ENCODE measurements around the gene ZNF175. TPM values are rescaled to one million over a fixed set of nuclear protein-coding genes. Genes with fewer than 3 reads are reported as not detected.
A peak's percentile ranks its signal among the peaks of the same experiment; 100 is the strongest.

The ZNF175 gene
- total RNA-seq, 1 donor from 2014 or later = 7.8 TPM

DNA sequence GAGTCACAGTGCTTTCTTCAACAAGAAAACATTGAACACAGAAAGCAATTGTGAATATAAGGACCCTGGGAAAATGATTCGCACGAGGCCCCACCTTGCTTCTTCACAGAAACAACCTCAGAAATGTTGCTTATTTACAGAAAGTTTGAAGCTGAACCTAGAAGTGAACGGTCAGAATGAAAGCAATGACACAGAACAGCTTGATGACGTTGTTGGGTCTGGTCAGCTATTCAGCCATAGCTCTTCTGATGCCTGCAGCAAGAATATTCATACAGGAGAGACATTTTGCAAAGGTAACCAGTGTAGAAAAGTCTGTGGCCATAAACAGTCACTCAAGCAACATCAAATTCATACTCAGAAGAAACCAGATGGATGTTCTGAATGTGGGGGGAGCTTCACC, 15.7 kb downstream of the ZNF175 start:
- intact Hi-C loops (cut with DNase I) = no loop called here
- DNase-seq (ENCODE audit: low spot score) = no peak

DNA sequence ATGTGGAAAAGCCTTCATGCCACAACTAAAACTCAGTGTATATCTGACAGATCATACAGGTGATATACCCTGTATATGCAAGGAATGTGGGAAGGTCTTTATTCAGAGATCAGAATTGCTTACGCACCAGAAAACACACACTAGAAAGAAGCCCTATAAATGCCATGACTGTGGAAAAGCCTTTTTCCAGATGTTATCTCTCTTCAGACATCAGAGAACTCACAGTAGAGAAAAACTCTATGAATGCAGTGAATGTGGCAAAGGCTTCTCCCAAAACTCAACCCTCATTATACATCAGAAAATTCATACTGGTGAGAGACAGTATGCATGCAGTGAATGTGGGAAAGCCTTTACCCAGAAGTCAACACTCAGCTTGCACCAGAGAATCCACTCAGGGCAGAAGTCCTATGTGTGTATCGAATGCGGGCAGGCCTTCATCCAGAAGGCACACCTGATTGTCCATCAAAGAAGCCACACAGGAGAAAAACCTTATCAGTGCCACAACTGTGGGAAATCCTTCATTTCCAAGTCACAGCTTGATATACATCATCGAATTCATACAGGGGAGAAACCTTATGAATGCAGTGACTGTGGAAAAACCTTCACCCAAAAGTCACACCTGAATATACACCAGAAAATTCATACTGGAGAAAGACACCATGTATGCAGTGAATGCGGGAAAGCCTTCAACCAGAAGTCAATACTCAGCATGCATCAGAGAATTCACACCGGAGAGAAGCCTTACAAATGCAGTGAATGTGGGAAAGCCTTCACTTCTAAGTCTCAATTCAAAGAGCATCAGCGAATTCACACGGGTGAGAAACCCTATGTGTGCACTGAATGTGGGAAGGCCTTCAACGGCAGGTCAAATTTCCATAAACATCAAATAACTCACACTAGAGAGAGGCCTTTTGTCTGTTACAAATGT, 16.4 kb downstream of the ZNF175 start:
- no peak for DNase-seq (ENCODE audit: low spot score)
- intact Hi-C loops (cut with DNase I) = no loop called here

DNA sequence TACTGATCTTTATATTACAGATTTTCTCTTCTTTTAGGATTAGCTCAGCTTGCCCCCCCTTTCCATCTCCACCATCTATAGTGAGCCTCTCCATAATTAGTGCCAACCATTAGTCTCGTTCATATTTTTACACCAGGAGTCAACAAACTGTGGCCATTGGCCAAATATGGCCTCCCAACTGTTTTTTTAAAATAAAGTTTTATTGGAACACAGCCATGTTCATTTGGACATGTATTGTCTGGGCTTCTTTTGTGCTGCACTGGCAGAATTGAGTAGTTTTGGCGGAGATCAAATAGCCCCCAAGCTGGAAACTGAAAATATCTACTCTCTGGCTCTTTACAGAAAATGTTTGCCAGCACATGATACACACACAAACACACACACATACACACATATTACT, 18.4 kb downstream of the ZNF175 start:
- intact Hi-C loops (cut with DNase I) = no loop called here
- no peak for DNase-seq (ENCODE audit: low spot score)

DNA sequence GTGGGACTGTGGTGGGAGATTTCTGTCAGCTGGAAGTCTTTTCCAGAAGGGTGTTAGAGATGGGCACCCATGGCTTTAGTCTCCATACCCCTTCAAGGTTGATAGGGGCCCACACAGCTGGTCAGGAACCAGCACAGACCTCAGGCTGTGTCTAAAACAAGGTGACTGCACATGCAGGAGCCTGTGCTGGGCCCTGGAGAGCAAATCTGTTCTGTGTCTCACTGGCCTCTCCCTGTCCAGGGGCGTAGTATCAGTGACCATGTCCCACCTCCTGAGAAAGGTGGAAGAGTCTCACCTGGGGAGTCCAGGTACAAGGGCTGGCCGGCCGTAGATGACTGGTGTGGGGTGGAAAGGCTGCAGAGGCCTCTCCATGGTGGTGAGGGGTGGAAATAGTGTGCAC, 19.4 kb downstream of the ZNF175 start:
- no peak for DNase-seq (ENCODE audit: low spot score)
- intact Hi-C loops (cut with DNase I) = loop anchor here (10.0 kb wide), 1 partner anchor 486 kb away; the partner anchor contains the start of gene CTU1

DNA sequence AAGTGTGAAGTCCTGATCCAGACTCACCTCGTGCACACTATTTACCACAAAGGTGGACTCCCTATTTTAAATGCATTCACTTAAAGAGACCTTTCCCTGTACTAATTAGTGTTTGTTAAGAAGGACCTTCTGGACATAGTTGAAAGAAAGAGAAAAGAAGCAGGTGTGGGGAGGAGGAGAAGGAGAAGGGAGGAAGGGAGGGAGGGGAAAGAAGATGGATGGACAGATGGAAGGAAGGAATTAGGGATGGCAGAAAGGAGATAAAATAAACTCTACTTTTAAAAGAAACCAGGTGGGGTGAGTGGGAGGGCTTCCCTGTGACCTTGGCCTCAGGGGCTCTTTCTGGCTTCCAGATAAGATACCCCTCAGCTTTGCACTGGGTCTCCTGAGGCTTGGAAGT, 21.4 kb downstream of the ZNF175 start:
- intact Hi-C loops (cut with DNase I) = loop anchor here (10.0 kb wide), 1 partner anchor 488 kb away; the partner anchor contains the start of gene CTU1
- DNase-seq (ENCODE audit: low spot score) = no peak

DNA sequence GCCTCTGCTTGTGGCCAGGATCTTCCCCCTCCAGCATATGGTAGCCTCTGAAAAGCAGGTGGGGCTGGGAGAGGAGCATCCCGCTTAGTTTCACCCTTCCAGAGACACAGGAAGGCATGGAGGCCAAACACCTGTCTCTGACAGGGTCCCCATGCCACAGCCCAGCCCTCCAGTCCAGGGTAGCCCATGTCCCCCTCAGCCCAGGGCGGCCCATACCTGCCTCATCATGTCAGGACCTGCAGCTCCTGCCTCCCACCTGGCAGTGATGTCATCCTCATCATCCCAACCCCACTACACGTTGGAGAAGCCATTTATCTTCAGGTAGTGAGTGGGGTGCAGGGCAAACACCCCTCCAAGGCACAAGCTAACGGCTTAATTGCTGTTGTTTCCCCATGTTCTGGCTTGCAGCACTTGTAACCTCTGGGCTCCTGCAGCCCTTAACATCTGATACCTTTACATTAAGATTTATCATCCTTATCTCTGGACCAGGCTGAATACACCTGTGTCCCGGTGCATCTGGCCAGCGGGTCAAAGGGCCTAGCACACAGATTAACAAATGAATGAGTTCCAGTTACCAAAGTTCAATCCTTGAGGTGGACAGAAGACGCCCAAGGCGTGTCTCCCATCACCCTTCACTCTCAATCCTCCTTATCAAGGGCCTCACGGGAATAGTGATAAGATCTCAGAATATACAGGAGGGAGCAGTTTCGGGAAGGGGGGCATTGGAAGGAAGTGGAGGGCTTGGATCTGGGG, 22.2 kb downstream of the ZNF175 start:
- DNase-seq (ENCODE audit: low spot score) = no peak
- intact Hi-C loops (cut with DNase I) = loop anchor here (10.0 kb wide), 1 partner anchor 489 kb away; the partner anchor contains the start of gene CTU1

DNA sequence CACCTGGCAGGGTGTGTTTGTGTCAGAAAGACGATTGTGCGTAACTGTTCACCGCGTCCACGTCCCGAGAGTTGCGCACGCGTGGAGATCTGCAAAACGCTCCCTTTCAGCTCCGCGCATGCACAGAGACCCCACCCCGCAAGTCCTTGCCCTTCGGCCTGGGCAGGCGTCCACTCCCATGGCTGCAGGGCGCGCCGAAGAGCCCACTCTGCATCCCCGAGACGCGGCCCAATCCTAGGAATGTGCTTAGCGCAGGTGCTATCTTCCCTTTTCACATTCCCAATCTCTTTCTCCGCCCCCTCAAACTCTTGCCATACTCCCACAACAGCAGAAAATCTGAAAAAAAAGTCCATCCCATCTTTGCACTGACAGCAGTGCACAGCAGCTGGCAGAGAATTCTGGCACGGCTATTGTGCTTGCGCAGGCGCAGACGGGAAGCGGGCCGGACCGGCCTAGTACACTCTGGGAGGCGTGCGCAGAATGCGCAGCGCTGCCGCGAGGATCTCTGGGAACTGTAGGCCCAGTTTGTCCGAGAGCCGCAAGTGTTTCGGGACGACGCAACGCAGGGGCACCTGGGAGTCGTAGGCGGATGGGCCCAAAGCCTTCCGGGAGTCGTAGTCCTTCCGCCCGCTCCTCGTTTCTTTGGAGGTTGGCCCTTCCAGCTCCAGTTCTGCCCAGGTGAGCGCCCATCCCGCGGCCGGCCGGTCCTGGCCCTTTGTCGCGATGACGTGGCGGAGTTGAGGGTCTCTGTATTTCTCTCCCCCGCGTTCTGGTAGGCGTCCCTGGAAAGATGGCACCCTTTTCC, 23.1 kb downstream of the ZNF175 start:
- intact Hi-C loops (cut with DNase I) = loop anchor here (1.0 to 10.0 kb wide), 2 partner anchors 23 to 489 kb away; partner anchors contain the start of genes CTU1 and ZNF175
- peak; percentile 100 for DNase-seq (ENCODE audit: low spot score)

DNA sequence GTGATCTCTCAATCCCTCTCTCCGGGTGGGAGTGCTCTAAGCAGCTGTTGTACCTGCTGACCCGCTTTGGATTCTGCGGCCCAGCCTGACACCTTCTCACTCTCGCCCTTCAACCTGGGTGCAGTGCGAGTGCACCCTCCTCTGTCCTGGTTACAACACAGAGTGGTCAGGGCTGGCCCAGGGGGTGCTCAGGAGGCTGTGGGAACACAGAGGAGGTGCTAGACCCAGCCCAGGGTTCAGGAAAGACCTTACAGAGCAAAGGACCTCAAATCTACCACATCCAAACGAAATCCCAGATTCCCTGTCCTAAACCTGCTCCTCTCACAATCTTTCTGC, 23.7 kb downstream of the ZNF175 start:
- intact Hi-C loops (cut with DNase I) = loop anchor here (1.0 to 10.0 kb wide), 2 partner anchors 23 to 490 kb away; partner anchors contain the start of genes CTU1 and ZNF175
- no peak for DNase-seq (ENCODE audit: low spot score)

DNA sequence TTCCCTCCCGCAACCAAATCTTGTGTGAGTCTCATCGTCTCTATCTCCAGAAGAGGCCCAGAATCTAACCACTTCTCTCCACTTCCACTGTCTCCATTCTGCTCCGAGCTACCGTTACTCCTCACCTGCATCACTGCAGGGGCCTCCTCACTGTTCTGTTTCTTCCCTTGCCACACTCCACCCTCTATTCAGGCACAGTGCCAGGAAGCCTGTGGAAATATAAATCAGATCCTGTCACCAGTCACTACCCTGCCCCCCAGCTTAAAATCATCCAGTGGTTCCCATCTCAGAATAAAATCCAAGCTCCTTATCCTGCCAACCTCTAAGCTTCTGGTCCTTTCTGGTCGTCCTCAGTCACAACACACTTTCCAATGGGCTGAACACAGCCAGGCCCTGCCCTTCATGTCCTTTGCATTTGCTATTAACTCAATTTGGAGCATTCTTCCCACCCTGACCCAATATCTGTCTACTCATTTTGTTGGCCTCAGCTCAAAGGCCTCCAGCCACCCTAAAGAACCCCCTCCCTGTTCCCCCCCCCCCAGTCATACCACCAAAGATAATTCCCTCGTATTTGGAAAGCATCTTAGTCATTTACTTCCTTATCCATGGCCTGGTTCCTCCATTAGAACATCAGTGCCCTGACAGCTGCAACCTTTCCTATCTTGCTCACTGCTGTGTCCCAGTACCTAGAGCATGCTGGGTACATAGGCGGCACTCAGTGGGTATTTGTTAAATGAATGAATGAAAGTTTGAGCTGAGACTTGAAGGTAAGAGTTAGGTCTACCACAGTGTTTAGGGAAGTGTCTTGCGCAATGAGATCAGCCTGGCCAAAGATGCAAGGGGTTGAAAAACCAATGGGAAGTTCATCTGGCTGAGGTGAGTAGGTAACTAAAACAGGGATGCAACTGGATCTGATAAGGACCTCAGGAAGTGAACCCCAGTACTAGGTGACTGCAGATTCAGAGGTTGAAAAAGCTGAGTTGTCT, 24.4 kb downstream of the ZNF175 start:
- intact Hi-C loops (cut with DNase I) = loop anchor here (10.0 kb wide), 1 partner anchor 491 kb away; the partner anchor contains the start of gene CTU1
- DNase-seq (ENCODE audit: low spot score) = no peak

DNA sequence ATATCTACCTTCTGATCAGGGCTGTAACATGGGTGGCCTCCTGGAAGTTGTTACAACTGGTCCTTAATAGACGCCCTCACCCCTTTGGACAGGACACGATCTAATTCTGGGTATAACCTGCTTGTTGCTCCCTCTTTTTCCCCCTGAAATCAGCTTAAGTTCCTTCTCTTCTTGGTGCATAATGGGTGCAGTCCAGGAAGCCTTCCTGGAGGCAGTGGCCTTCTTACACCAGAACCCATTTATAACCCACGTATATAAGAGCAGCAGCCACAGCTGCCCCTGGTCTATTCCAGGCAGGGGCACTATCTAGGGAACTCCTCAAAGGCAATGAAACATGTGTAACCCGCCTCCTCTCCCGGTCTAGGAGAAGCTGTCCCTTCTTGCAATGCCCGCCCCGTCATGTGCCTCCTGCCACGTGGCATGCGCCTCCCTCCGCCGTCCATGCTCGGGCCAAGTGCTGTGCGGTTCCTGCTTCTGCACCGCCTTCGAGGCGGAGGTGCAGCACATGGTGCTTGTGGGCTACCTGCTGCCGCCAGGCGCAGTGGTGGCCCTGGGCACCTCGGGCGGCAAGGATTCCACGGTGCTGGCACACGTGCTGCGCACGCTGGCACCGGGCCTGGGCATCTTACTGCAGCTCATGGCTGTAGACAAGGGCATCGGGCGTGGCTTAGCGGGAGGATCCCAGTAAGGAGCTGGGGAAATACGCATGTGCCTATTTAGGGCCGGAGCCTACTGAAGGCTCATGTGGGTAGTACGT, 27.3 kb downstream of the ZNF175 start:
- intact Hi-C loops (cut with DNase I) = loop anchor here (10.0 kb wide), 1 partner anchor 494 kb away; the partner anchor contains the start of gene CTU1

DNA sequence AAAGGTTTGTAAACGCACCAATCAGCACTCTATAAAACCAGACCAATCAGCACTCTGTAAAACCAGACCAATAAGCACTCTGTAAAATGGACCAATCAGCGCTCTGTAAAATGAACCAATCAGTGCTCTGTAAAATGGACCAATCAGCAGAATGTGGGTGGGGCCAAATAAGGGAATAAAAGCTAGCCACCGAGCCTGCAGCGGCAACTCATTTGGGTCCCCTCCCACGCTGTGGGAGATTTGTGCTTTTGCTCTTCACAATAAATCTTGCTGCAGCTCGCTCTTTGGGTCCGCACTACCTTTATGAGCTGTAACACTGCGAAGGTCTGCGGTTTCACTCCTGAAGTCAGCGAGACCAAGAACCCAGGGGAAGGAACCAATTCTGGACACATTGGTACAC, 28.0 kb downstream of the ZNF175 start:
- DNase-seq (ENCODE audit: low spot score) = no peak
- intact Hi-C loops (cut with DNase I) = loop anchor here (10.0 kb wide), 1 partner anchor 494 kb away; the partner anchor contains the start of gene CTU1

More for the DNA sequence above, 27.3 kb downstream of the ZNF175 start:
- no peak for DNase-seq (ENCODE audit: low spot score)

DNA sequence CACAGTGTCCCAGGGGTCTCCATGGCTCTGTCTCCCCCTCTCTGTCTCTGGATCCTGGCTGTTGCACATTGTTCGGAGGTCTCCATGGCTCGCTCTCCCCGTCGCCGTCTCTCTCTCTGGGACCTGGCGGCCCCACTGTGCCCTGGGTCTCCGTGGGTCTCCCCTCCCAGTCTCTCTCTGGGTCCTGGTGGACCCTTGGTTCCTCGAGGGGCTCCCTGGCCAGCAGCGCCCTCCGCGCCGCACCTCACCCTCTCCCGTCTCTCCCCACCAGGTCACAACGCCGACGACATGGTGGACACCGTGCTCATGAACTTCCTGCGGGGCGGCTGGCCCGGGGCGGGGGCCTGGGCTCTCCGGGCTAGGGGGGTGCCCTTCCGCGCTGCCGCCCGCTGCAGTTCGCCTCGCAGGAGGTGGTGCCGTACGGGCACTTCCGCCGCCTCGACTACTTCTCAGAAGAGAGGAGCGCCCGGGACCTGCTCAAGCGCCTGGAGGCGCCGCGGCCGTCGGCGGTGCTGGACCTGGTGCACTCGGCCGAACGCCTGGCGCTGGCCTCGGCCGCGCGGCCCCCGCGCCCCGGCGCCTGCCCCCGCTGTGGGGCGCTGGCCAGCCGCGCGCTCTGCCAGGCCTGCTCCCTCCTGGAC, 30.0 kb downstream of the ZNF175 start:
- intact Hi-C loops (cut with DNase I) = no loop called here
- DNase-seq (ENCODE audit: low spot score) = peak; percentile 83

DNA sequence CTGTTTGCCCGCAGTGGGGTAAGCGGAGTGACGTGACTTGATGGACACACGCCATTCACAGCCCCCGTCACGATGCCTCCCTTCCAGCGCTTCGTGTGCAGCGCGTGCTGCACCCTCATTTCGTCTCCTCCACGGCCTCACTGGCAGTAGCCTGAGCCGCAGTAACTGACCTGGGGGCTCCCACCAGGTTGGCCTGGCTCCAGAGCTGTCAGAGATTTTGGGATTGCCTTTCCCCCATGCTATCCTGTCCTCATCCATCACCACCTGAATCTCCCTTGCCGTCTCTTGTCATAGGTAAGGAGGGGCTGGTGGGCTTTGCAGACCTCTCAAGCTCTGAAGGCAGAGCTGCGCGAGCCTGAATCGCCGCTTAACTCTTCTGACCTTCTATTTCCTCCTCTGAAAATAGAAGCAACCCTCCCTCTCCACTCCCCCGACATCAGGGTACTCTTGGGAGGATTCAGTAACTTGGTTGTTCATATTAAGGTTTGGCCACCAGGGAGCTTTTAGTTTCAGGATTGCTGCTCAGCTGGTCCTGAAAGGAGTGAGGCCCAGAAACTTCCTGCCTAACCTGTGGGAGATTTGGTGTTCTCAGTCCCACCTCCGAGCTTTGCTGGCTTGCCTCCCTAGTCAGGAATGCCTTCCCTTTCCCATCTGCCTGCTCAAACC, 31.2 kb downstream of the ZNF175 start:
- no peak for DNase-seq (ENCODE audit: low spot score)
- intact Hi-C loops (cut with DNase I) = no loop called here

DNA sequence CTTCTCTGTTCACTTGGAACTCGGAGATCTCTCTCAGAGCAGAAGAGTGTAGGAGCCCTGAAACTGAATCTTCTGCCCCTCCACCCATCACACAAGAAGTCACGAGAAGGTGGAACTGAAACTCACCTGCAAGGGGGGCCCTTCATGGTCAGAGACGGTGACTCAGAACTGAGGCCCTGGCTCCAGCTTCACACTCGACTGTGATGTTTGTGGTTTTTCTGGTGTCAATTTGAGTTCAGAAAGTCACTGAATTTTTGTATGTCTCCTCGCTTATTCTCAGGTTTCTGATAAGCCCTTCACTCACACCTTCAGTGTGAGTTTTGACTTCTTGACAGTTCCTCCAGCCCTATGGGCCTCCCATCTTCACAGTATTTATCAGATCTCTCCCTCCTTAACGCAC, 36.0 kb downstream of the ZNF175 start:
- intact Hi-C loops (cut with DNase I) = no loop called here
- DNase-seq (ENCODE audit: low spot score) = no peak

DNA sequence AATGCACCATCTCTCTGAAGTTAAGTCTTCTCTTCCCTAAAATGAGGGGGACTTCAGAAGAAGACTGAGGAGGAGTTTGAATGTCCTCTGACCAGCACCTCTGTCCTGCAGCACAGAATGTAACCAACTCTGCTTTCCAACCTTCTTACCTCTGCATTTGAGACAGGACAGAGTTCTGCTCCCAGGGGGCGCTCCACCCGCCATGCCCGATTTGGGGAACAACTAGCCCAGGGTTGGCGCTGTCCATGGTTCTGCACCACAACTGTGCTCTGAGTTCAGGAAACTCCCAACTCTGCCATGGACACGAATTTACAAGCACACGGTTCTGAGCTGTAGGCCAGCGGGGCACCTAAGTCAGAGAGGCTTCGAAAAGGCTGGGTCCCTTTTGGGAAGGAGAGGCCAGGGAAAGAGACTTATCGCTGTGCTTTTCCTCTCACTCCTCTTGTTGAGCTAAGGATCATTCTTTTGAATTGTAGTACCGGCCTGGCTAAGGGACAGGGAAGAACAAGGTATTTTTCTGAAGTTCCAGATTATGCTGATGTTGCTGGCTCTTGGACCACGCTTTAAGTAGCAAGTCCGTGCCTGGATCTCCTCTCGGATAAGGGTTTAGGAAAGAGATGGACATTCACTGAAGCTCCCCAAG, 37.0 kb downstream of the ZNF175 start:
- intact Hi-C loops (cut with DNase I) = no loop called here
- peak; percentile 95 for DNase-seq (ENCODE audit: low spot score)

DNA sequence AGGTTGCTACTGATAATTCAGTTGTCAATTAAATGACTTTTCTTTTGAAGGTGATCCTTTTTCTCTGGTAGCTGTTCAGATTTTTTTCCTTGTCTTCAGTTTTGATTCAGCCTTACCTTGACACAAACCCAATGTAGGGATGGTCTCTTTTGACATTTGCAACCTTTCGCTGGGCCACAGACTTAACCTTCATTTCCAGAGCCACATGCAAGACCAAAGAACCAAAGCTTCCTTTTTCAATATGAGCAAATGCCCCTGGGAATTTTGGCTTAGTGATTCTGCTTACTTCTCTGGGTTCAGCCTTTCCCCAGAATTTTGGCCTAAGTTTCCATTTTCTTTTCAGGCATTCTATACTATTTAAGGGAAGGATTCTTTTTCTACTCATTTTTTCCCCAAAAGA, 39.5 kb downstream of the ZNF175 start:
- intact Hi-C loops (cut with DNase I) = no loop called here

More for the DNA sequence above, 39.5 kb downstream of the ZNF175 start:
- DNase-seq (ENCODE audit: low spot score) = no peak

Data from cardiac septum (tissue), 1 donor.